HG03521 (cell line): Measurements from ENCODE around the gene PACRG.

Source experiments
- ATAC-seq: cut with Tn5 transposase; IDR thresholded peaks from one replicate; pipeline ENCODE4 v1.9.1; 2021; ENCODE audit warnings: mild to moderate bottlenecking, moderate library complexity; ENCODE audit not compliant: unreplicated experiment

Gene PACRG

DNA sequence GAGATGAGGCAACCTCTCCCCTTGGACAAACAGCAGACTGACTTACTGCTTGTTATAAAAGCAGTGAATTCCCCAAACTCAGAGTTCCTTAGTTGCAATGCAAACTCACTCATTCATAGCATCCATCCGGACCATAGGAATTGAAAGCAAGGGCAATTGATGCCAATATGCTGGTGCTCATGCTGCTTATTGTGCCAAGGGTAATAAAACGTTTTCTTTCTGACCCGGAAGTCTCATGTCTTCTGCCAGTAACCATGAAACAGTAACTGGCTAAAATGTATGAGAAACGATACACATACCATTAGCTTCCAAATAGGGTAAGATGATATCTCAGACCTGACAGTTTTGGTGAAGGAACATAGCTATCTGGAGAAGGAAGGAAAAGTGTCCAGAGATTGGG is 18.3 kb upstream of the PACRG start:
- no peak for ATAC-seq

DNA sequence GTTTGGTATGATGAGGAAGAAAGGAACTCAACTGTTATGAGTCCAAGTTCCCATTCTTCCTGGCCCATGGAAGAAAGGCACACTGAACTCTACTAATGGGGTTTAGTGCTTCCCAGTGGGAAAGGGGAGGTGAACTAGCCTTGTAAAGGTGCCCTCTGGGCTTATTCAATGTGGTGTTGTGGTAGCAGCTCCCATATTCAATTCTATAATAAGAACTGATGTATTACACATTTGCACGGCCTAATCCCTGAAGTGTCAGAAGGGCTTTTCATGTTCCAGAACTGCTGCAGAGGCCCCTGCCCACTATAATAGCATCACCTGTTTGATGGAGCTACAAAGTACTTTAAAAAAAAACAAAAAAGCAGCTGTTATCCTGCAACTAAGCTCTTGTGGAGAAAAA is 17.4 kb upstream of the PACRG start:
- ATAC-seq, result no peak

DNA sequence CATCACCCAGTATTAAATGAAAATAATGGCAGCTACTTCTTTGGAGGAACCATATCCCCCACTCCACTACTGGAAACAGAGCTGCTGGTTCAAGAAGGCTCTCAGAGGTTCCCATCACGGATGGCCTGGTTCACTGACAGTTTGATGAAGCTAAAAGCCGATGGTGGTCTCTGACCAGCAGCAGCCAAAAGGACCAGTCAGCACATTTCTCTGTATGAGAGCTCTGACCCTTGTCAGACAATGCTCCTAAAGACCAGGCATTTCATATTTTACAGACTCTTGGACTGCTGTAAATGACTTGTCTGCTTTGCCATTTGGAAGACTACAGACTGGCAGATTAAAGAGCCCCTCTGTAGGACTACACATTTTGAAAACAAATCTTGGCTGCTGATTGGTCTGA is 16.8 kb upstream of the PACRG start:
- no peak for ATAC-seq

DNA sequence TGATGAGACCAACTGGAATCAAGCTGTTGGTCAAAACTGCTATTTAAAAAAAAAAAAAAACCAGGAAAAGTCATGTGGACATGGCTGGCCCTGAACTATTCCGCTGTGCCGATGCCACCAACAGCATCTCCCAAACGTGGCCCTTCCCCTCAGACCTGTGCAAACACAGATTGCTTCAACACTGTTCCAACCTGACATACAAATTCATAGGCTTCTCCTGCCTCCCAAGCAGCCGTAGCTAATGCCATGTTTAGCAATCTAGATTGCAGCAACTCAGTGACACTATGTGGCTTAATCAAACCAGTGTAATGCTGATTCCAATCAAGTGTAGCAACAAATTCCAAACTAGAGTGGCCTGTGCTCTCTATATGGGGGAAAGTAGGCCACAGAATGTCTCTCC is 16.4 kb upstream of the PACRG start:
- ATAC-seq, result no peak

DNA sequence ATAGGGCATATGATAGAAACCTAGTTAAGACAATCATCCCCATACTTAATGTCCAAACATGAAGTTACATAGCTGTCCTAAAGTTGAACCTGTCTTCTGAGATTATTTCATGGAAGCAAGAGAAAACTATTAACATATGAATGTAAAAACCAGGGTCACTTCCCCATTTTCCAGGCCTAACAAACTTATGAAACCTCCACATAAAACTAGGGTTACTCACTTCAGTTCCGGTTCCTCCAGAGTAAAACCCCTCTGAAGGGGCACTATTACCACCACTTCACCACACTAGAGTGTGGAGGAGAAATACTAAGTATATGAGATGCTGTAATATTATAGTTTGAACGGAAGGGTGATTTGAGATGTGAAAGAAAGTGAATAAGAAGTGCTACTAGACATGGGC is 15.1 kb upstream of the PACRG start:
- ATAC-seq, result no peak

DNA sequence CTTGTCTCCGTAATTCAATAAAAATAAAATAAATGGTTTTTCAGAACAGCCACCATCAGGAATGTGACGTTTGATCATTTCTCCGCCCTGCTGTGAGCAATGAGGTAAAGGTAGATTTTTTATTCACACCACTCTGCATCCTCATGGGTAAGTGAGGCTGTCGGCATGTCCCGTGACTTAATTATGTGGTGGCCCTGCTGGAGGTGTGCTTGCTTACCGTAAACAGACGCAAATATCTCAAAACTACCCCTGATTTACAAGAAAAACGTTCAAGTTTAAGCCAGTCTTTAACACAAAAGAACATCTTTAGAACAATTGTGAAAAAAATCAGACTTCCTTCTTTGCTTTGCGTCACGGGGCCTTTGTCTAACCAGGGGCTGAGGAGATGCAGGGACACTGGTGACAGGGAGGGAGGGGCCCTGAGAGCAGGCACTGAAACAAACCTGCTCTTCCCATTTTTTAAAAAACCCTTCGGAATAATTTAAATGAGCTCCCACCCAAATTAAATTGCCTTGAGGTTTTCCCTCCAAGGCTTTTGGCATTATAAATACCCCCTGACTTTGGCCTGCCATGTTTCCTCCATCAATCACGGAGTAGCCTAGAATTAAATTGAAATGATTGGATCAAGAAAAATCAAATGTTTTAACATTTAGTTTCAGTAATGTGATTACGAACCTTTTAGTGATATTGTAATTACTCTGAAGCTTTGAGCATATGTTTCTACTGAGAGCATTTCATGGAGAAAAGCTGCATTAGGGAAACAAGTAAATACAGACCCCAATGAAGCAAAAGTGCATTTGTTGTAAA is 13.6 kb upstream of the PACRG start:
- no peak for ATAC-seq

DNA sequence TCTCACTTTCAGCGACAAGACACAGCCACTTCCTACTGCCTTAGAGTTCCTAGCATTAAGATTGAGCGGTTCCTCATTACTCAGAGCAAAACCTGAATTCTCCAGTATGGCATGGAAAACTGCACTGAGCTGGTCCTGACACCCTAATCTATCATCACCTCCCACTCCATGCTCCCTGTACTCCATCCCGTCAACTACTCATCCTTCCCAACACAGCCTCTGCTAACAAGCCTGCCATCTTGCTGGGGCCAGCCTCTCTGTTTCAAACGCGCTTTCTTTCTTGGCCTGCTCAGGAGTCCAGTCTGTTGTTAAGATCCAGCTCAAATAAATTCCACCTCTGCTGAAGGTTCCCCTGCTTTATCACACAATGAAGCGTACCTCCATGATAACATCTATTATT is 12.2 kb upstream of the PACRG start:
- no peak for ATAC-seq

DNA sequence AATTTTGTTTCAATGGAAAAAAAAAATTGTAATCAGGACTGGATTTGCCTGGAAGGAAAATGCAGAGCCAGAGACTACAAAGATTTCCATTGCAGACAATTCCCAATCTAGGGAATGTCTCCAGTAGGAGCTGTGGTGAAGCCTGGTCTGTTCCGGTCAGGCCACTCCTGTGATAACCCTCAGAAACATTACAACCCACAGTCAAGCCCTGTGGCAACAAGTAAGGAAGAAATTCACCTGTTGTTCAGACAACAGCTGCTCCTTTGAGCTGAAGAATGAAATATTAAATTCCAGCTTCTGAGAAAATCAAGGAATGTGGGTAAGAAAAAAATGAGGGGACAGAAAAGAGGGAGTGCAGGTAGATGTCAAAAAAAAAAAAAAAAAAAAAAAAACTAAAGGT is 8.2 kb upstream of the PACRG start:
- no peak for ATAC-seq

DNA sequence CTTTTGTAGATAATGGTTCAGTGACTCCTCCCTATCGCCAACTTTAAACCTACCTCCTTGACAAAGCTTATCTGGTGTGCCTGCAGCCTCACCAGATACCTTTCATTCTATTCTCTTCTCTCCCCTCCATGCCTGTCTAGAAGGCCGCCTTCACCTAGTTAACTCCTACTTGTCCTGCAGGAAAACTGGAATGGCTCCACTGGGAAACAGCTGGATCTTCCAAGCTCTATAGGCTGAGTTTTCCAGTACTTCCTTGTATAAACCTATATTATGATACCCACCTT is 6.4 kb upstream of the PACRG start:
- ATAC-seq, result no peak

DNA sequence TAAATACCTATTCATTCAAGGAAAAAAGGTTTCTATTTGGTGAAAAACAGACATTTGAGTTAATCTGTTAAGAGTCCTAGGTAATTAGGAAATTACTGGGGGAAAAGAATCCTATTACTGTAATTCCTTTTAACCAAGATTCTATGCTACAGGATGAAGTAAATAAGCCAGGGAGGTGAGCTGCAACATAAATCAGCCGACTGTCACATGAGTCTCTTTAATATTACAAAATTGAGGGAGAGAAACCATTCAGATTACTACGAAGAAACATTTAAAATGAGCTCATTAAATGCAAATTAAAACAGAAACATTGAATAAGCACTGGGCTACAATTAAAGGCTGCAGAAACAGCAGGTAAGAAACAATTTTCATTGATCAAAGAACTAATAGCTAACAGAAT is 5.5 kb upstream of the PACRG start:
- ATAC-seq, result no peak

DNA sequence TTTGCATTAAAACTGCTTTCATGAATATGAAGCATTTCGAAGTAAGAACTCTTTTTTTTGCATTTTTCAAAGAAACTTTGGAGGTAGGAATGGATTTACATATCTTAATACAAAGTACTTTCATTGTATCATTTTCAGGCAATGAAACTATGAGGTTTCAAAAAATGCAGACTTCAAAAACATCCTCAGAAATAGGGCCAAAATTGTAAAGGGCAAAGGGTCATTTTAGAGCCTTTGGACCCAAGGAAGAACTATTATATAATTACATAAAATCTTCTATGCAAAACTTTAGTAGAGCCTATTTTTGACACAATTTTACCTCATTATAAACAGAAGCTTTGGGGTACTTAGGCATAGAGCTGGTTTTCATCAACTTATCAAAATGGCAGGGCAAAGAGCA is 5.1 kb upstream of the PACRG start:
- ATAC-seq, result no peak

DNA sequence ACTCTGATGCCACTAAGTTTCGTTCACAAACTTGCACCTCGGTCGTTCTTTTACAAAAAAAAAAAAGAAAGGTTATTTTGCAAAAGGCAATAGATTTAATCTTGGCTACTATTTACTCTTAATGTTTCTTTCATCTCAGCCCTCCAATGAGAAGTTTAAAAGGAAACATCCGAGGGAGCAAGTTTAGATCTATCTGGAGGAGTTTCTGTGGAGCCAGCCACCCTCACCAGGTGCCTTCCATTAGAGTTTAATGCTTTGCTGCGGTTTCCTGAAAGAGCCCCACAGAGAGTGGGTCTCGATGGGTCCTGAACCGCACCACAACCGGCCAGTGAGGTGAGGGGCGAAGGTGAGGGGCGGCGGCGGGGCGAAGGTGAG is 840 bp upstream of the PACRG start:
- ATAC-seq, result peak; percentile 0

DNA sequence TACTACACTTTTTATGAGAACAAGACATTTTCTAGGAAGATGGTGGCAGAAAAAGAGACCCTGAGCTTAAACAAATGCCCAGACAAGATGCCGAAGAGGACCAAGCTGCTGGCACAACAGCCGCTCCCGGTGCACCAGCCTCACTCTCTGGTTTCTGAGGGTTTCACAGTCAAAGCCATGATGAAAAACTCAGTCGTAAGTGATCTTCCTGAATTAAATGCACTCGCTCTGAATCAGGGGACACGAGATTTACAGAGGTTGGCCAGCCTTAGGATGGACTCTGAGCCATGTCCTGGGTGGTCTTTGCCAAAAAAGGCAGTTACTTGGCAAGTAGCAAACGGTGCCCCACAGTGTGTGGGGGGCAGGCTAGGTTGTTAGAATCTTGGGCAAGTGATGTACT is 423 bp downstream of the PACRG start:
- ATAC-seq, result no peak

DNA sequence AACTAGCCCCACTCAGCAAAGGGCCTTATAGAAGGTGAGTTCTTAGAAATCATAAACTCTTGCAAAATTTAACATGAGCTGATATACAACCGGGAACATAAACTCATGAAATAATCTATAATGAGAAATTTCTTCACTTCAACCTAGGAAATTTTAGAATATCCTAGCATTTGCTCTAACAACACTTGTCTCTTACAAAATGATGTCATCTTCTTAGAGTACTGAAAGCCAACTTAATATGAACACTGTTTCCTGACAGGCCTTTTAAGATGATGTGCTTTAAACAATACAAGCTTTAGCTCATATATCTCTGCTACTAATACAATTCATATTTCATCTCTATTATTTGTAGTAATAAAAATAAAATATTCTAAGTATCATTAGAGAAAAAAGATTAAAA is 932 bp downstream of the PACRG start:
- ATAC-seq, result no peak

DNA sequence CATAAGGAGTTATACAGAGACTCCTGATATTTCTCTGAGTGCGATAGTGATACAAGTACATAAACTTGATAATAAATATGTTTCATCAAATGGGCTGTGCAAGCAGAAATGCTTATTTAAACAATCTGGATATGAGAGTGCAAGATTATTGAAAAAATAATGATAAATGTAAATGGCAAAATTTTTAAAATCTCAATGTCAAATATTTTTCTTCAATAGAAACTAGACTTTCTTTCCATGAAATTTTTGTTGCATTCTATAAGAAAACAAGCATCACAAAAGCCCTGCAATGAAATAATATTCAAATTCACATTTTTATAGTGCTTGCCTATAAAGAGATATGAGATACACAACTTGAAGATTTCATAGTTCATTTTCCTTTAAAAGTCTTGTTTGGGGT is 2.7 kb downstream of the PACRG start:
- ATAC-seq, result no peak

DNA sequence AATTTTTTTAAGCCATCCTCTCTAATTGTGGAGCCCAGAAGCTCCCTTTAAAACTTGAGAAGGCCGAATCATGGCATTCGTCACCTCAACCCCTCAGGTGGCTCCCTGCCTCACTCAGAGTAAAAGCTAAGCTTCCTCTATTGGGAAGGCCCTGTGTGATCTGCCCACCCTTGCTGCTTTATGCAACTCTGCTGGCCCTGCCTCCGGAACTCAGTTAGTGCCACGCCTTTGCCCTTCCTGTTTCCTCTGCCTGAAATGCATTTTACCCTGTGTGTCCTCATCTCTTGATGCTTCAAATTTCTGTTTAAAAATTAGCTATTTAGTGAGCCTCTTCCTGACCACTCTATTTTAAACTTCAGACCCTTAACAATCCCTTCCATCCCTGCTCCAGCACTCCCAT is 5.7 kb downstream of the PACRG start:
- no peak for ATAC-seq

DNA sequence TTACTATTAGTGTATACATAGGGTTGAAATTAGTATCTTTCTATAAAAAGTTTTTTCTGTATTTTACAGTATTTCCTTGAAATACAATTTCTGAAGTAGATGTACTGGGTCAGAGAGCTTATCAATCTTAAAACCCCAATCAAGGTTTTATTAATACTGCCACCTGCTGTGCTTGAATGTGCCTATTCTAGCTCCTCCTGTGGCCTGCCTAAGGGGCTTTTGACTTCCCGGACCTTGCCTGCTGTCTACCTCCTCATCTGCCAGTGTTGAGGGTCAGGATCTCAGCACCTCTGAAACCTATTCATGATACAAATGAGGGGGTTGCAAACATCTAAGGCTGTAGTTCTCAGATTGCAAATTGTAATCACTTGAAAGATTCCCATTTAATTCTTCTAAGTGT is 9.2 kb downstream of the PACRG start:
- no peak for ATAC-seq

DNA sequence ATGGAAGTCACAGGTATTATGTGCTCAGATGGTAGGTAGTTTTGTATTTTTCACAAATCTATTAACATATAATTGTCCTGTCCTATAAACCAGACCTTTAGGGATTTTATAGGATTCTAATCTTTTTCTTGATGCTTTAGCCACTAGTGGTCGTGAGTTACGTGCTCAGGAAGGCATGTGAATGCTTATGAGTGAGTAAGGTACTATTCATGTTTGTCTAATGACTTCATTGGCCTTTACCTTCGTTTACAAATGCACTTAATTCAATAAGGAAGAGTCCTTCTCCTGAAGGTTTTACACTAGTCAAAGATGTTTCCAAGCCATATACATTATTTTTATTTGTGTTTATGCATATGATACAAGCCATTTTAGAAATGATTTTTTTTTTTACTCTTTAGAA is 23.0 kb downstream of the PACRG start:
- no peak for ATAC-seq

DNA sequence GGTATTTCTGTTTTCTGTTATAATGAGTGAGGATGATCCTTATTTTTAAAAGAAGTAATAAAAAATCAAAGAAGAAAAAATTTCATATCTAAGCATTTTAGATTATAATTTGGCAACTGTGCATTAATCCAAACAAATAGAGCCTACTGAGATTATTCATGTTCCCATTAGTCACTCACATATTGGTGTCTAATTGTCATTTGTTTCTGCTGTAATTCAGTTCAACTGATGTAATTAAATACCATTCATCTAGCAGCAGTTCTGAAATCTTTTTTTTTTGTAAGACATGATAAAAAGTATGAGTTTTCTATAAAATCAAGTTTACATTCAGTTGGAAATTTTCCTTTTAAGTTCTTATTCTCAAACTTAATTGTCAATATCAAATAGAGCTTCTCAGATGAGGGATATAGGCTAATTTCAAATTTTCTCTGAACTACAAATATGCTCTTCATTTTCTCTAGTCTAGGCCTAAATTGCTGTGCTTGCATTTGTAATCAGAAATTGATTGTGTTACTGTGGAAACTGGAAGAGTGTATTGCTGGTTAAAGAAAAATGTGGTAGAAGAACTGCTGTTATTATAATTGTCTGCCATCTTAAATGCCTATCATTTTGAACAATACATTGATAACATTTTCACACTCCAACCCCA is 23.6 kb downstream of the PACRG start:
- ATAC-seq, result no peak

DNA sequence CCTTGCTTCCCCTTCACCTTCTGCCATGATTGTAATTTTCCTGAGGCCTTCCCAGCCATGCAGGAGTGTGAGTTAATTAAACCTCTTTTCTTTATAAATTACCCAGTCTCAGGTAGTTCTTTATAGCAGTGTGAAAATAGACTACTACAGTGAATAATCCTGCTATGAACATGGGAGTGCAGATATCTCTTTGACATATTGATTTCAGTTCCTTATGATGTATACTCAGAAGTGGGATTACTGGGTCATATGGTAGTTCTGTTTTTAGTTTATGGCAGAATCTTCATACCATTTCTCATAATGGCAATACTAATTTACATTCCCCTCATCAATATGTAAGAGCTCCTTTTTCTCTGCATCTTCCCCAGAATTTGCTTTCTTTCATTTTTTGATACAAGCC is 26.0 kb downstream of the PACRG start:
- ATAC-seq, result no peak

DNA sequence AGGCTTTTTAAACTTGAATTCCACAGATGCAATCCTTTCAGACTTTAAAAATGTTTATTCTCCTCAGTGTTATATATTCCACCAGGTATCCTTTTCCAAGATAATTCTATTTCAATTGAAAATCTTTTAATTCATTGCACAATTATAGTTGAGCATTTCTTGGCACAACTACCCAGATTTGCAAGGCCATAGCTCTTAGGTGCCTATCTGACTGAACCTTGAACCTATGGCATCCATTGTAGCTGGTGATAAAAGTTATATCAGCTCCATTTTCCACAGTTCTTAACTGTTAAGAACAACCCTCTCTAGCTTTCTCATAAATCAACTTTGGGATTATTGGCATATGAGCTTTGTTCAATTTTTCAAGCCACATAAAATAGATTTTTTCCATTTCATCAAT is 42.4 kb downstream of the PACRG start:
- no peak for ATAC-seq

DNA sequence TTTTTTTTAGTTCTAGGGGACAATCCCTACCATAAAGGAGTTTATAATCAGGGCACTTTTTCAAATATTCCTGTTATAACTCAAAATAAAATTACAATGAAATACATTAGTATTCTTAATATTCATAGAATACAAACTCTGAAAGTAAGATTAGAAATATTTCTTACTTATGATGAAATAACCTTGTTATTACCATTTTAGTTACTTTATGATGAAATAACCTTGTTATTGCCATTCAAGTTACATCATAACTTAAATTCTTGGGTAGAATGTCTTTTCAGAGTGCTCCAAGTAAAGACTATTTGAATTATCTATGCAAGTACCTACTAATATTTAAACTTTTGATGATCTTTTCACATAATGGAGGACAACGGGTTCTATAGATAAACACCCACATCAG is 43.2 kb downstream of the PACRG start:
- no peak for ATAC-seq

DNA sequence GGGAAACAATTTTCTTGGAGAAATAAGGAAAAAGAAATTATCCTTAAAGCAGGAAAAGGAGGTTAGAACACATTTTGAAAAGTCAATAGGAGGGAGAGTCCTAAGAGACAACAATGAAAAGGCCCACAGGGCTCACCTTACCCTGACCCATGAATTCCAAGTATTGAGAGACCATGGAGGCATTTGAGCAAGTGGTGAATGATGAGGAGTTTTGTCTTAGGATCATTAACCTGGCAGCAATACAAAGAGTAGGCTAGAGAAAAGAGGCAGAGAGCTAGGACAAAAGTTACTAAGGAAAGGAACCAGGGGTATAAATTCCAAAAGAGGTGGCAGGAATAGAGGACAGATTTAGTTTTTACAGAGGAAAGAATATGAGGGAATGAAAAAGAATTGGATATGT is 44.7 kb downstream of the PACRG start:
- no peak for ATAC-seq
